Measurements from ENCODE around the gene NCOA3. TPM values are rescaled to one million over a fixed set of nuclear protein-coding genes. Genes with fewer than 3 reads are reported as not detected.
"Not testable (repeated sequence)": the region's sequence is repeated elsewhere in the genome, so short reads cannot be mapped to it uniquely, and the experiment has no call there.

The NCOA3 gene
- total RNA-seq, 1 experiment from 2014 or later, result 14.9 TPM

DNA sequence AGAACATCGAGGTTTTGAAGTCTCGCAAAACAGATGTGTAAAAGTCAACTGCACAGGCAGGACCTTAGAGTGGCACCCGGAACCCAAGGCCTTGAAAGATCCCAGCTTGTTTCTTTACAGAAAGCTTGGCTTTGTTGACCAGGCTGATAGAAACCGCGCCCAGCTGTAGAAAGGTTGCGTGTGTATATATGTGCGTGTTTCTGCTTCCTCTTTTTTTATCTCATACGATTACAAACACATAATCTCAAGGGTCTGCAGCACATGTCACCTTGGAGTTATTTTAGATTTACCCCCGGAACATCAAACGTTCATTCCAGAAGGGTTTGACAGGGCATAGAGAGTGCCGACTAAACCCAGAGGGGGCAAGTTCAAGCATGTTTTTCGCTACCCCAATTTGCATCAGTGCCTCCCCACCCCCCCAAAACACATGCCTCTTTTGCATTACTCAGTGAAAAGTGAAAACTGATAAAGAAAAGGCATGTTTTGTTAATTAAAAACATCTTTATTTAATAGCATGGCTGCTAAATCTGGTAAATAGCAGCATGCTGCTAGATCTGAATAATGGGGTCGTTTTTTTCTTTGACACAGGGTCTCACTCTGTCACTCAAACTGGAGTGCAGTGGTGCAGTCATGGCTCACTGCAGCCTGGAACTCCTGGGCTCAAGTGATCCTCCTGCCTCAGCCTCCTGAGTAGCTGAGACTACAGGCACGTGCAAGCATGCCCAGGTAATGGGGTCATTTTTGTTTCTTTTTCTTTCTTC is 33.2 kb upstream of the NCOA3 start:
- no peak for DNase-seq (ENCODE audit: low spot score)

DNA sequence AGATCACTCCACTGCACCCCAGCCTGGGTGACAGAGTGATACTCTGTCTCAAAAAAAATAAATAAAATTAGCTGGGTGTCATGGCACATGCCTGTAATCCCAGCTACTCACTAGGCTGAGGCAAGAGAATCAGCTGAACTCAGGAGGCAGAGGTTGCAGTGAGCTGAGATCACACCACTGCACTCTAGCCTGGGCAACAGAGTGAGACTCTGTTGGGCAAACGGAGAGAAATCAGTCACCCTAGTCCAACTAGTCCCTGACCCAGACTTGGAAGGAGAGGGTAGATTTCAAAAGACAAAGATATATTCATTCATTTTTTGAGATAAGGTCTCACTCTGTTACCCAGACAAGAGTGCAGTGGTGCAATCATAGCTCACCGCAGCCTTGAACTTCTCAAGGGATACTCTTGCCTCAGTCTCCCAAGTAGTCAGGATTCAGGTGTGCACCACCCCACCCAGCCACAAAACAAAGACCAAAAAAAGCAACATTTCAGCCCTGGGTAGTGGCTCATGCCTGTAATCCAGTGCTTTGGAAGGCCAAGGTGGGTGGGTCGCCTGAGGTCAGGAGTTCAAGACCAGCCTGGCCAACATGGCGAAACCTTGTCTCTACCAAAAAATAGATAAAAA is 26.2 kb upstream of the NCOA3 start:
- no peak for DNase-seq (ENCODE audit: low spot score)

DNA sequence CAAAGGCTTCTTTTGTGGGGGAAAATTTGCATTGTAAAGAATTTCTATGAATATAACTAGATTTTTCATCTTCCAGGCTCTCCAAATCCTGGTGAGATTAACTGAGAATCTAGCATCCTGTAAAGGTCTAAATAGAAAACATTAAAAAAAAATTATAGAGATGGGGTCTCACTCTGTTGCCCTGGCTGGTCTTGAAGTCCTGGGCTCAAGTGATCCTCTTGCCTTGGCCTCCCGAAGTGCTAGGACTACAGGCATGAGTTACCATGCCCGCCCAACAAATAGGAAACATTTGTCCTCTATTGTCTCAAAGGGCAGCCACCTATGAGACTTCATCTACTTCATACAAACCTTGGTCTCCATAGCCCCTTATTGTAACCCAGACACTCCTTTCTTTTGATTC is 25.2 kb upstream of the NCOA3 start:
- no peak for DNase-seq (ENCODE audit: low spot score)

DNA sequence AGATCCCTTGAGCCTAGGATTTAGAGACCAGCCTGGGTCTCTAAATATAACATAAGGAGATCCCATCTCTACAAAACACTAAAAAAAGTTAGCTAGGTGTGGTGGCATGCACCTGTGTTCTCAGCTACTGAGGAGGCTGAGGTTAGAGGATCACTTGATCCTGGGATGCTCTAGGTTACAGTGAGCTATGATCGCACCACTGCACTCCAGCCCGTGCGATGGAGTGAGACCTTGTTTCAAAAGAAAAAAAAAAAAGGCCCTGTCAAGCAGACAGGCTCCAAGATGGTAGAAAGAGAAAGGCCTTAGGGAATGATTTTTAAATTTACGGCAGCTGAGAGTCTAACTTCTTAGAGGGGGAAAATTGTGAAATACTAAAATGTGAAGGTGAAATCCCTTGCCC is 22.6 kb upstream of the NCOA3 start:
- no peak for DNase-seq (ENCODE audit: low spot score)

DNA sequence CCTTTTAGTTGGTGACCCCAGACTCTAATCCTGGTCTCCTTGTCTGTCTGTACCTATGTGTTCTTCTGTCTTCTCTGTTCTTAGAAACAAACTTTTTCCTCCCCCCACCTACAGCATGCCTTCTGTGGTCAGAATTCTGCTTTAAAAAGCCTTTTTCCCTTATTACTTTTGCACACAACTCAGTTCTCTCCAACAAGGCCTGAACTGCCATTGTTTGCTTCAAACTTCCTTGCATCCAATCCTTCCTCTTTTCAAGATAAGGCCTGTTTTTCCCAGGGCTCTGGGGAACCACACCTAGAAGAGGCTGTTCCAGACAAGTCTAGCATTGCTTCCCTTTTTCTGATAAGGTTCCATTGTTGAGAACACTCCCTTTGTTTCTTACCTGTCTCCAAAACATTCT is 22.2 kb upstream of the NCOA3 start:
- no peak for DNase-seq (ENCODE audit: low spot score)

DNA sequence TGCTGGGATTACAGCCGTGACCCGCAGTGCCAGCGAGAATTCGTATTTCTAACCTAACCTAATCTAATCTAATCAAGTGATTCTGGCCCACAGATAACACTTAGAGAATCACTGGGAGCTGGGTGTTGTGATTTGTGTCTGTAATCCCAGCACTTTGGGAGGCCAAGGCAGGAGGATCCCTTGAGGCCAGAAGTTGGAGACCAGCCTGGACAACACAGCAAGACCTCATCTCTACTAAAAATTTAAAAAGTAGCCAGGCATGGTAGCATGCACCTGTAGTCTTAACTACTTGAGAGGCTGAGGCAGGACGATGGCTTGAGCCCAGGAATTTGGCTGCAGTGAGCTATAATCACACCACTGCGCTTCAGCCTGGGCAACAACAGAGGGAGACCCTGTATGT is 21.4 kb upstream of the NCOA3 start:
- no peak for DNase-seq (ENCODE audit: low spot score)

DNA sequence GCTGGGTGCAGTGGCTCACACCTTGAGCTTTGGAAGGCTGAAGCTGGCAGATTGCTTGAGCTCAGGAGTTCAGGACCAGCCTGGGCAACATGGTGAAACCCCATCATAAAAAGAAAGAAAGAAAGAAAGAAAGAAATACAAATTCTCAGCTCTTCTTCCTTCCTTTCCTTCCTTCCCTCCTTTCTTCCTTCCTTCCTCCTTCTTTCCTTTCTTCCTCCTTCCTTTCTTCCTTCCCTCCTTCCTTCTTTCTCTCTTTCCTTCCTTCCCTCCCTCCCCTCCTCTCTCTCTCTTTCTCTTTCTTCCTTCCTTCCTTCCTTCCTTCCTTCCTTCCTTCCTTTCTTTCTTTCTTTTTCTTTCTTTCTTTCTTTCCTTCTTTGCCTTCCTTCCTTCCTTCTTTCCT is 21.0 kb upstream of the NCOA3 start:
- DNase-seq (ENCODE audit: low spot score), result no peak

DNA sequence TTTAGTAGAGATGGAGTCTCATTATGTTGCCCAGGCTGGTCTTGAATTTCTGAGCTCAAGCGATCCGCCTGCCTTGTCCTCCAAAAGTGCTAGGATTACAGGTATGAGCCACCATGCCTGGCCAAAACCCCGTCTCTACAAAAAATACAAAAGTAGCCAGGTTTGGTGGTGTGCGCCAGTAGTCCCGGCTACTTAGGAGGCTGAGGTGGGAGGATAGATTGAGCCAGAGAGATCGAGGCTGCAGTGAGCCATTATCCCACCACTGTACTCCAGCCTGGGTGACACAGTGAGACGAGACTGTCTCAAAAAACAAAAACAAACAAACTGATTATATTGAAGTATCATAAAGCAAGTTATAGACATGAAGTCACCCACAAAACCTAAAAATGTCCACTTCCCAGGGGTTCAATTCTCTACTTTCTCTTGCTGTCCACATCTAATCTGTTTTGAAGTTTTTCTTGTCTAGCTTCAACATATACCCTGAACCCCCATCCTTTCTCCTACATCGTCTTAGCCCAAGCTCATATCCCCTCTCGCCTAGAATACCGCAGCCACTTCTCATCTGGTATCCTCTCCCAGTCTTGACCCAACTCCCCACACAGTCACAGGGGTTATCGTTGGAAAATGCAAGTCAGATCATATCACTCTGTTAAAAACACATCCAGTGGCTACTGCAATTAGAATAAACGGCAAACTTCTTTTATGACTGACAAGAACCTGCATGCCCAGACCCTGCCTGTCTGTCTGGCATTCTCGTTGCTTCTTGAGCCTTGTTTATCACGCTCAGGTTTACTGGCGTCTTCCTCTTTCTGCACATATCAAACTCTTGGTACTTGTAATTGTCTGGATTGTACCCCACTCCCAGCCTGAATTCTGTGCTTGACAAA is 20.1 kb upstream of the NCOA3 start:
- DNase-seq (ENCODE audit: low spot score), result no peak

DNA sequence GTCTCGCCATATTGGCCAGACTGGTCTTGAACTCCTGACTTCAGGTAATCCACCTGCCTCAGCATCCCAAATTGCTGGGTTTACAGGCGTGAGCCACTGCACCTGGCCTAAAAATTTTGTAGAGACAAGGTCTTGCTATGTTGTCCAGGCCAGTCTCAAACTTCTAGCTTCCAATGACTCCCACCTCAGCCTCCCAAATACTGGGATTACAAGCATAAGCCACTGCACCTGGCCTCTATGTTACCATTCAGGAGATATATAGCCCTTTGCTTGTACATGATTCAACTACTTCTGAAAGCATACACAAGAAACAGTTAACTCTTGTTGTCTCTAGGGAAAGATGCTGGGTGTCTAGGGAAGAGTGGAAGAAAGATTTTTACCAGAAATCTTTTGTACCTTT is 19.0 kb upstream of the NCOA3 start:
- no peak for DNase-seq (ENCODE audit: low spot score)

DNA sequence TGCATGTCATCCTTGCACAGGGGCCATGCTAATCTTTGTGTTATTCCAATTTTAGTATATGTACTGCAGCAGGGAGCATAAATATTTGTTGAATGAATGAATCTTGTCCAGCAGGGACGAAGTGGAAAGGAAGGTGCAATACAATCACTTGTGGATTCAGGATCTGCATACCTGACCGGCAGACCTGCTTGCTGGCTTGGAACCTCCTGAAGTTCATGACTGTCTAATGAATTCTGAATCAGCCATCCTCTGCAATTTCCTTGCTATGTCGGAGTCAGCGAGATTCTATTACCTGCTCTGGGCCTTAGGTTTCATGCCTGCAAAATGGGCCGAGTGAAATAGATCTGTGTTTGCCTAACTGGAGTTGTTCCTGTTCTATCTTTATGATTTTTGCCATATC is 17.4 kb upstream of the NCOA3 start:
- no peak for DNase-seq (ENCODE audit: low spot score)

DNA sequence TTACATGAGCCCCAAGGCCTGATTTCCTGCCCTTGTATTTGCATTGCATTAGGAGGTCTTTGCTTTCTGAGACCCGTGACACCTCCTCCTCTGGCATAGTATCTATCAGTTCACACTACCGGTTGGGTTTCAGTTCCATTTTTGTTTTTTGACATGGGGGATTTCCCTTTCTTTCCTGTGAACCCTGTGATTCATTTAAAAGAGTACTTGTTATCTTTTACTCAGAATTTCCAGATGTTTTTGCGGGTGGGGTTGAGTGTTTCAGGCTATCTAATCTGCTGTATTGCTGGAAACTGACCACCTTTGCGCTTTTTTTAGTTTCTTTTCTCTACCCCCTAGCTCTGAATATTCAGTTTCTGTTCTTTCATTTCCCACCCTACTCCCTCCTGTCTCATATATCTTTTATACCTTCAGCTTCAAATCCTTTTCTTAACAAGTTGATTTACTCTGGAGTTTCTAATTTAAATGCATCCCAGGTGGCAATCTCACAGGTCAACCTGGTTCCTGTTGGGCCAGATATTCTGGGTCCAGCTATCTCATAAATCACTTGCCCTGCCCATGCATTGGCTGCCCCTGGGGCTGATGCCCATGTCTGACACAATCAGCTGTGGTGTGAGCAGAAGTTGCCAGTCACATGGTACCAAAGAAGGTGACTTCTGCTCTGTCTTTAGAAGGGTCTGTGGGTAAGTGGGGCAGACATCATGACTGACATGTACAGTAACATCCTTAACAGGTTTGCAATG is 14.3 kb upstream of the NCOA3 start:
- DNase-seq (ENCODE audit: low spot score), result peak; percentile 25

DNA sequence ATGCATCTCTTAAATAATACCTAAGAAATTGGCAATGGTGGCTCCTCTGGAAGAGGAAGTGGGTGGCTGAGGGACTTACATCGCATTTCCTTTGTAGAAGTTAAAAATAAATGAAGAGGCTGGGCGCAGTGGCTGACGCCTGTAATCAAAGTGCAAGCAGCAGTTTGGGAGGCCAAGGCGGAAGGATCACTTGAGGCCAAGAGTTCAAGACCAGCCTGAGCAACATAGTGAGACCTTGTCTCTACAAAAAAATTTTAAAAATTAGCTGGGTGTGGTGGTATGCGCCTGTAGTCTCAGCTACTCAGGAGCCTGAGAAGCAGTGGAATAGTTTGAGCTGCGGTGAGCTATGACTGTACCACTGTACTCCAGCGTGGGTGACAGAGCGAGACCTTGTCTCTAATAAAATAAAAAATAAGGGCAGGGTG is 12.2 kb upstream of the NCOA3 start:
- DNase-seq (ENCODE audit: low spot score), result no peak

DNA sequence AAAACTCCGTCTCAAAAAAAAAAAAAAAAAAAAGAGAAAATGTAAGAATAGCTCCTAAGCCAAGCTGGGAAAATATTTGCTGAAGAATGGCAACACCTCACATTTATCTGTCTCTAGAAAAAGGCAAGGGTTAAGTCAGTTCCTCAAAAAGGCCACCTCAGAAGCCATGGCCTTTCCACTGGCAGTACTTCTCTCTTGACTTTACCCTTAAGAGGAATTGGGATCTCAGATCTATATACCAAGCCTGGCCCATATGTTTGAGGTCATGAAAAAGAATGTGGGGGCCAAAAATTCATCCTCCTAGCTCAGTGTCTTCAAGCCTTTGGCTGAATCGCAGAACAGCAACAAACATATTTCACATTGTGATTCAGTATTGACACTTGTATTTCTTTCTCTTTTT is 10.9 kb upstream of the NCOA3 start:
- no peak for DNase-seq (ENCODE audit: low spot score)

DNA sequence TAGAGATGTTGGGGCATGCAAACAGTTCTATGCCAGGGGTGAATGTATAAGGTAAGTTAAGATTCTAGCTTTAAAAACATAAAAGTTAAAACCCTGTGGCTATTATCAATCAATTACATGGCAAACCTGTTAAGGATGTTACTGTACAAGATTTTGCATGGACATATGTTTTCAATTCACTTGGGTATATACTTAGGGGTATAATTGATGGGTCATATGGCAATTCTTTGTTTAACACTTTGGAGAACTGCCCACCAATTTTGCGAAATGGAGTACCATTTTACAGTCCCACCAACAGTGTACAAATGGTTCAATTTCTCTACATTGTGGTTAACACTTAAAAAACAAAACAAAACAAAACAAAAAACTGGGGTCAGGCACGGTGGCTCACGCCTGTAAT is 9.4 kb upstream of the NCOA3 start:
- DNase-seq (ENCODE audit: low spot score), result no peak

DNA sequence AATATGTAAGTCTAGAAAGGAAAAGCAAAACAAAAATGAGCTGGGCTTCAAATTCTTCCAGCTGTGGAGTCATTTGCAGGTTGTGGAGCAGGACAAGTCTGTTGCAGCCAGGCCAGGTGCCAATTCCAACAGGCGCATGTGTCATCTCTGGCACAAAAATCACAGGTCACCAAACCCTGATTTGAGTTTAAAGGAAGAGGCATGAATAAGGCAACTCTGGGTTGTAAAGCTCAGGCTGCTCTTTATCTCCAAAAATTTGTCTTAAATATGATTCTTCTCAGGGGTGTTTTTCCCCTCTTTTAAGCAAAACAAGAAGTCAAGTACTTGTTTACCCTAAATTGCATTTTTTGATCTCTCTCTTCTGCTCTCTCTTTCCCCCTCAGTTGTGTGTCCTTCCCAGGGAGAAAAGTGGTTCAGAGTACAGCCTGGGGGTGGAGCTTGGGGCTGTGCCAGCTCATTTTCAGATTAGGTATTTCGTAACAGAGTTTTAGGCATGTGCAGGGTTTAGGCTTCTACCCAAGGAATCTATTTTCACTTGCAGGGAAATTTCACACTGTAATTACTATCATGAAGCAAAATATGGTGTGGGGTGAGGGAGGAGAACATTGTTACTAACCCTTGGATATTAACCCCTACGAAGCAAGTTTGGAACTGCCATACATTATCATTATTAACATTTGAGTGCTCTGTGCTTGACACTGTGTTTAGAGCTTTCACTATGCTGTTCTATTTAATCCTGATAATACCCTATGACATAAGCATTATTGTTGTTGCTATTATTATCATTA is 8.3 kb upstream of the NCOA3 start:
- DNase-seq (ENCODE audit: low spot score), result peak; percentile 53

DNA sequence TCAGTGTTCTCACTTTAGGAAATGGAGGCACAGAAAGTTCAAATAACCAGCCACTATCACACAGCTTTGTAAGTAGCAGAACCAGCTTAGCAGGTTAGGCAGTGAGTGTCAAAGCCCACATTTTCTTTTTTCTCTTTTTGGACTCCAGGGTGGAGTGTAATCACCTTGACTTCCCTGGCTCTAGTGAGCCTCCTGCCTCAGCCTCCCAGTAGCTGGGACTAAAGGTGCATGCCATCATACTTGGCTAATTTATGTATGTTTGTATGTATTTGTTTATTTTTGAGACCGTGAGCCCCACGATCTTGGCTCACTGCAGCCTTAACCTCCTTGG is 7.8 kb upstream of the NCOA3 start:
- DNase-seq (ENCODE audit: low spot score), result no peak

DNA sequence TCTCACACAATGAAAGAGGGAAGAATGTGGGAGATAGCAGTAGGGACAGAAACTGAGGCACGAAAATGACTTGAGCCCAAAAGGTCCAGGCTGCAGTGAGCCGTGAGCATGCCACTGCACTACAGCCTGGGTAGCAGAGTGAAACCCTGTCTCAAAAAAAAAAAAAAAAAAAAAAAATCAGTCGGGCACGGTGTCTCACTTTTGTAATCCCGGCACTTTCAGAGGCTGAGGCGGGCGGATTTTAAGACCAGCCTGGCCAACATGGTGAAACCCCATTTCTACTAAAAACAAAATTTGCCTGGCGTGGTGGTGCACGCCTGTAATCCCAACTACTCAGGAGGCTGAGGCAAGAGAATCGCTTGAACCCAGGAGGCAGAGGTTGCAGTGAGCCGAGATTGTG is 7.1 kb upstream of the NCOA3 start:
- DNase-seq (ENCODE audit: low spot score), result not testable (repeated sequence)

DNA sequence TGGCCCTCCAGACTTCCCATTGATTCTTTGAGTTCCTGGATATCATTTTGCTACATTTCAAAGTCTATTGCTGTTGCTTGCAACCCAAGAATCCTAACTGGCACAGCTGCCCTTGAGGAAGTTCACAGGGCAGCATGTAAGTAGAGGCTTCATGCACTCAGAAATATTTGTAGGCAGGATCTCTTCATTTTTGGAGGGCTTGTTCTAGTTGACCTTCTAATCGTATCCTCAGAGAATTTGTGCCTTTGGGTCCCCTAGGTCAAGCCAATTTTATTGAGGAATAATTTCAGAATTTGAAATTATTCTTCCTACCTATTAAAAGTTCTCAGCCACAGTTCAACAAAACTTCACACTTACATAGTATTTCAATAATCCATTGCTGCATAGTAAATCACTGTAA is 5.6 kb upstream of the NCOA3 start:
- no peak for DNase-seq (ENCODE audit: low spot score)

DNA sequence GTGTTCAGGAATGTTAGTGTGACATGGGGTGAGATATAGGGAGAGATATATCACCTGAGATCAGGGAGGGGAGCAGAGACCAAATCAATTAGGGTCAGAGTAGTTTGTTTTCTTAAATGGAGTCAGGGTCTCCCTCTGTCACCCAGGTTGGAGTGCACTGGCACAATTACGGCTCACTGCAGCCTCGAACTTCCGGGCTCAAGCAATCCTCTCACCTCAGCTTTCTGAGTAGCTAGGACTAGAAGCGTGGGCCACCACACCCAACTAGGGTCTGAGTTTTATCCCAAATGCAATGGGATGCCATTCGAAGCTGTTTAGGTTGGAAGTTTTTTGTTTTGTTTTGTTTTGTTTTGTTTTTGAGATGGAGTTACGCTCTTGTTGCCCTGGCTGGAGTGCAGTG is 3.1 kb upstream of the NCOA3 start:
- no peak for DNase-seq (ENCODE audit: low spot score)

DNA sequence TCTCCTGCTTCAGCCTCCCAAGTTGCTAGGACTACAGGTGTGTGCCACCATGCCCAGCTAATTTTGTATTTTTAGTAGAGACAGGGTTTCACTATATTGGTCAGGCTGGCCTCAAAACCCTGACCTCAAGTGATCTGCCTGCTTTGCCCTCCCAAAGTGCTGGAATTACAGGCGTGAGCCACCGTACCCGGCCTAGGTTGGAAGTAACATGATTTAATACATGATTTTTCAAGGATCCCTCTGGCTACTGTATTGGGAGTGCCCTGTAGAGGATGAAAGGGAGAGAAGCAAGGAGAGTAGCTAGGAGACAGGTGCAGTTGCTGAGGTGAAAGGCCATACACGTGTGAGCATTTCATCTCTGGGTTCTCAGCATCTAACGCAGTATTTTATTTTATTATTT is 2.6 kb upstream of the NCOA3 start:
- DNase-seq (ENCODE audit: low spot score), result no peak

DNA sequence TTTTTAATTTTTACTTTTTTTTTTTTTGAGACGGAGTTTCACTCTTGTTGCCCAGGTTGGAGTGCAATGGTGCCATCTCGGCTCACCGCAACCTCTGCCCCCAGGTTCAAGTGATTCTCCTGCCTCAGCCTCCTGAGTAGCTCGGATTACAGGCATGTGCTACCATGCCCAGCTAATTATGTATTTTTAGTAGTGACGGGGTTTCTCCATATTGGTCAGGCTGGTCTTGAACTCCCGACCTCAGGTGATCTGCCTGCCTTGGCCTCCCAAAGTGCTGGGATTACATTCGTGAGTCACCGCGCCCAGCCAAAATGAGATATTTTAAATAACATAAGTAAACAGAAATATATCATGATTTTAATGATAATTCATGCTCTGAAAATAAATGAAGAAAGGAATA is 1.6 kb upstream of the NCOA3 start:
- not testable (repeated sequence) for DNase-seq (ENCODE audit: low spot score)

Measured in A172 (cell line).